Measurements from ENCODE around the gene WFDC2.
"Not testable (repeated sequence)": the region's sequence is repeated elsewhere in the genome, so short reads cannot be mapped to it uniquely, and the experiment has no call there.

Gene WFDC2

DNA sequence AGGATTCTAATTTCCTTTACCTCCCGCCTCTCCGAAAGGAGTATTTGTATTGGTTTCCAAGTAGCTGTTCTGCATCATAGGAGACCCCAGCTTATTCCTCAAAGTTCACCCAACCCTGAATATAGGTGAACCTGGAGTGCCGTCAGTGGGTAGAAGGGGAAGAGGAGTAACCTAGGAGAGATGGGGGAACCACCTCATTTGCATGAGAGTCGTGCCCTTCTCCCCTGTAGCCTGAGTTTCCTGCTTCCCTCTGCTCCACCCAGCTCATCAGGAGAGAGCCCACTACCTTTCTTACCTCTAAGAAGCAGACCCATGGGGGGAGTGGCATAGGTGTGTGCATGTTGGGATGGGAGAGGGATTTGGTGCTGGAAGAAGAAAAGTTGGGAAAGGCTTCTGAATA is 17.3 kb upstream of the WFDC2 start:
- DNase-seq (ENCODE audit: low read depth) = no peak

GRCh38 chr20:45452772-45453691 is 16.5 kb upstream of the WFDC2 start:
- DNase-seq (ENCODE audit: low read depth) = no peak

DNA sequence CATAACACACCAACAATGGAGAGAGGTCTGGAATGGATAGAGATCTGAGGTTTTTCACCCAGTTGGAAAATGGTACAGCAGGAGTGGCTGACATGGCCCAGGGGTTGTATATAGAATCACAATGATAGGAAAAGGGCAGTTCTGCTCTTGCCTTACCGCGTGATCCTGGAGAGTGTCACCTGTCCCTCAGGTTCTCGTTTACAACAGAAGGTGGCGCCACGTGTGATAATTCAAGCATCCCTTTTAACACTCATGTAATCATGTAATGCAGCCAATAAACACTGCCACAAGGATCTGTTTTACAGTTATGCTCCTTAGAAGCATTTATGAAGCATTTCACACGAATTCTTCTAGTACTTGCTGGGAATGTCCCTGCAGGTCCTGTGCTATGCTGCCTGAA is 12.9 kb upstream of the WFDC2 start:
- DNase-seq (ENCODE audit: low read depth) = no peak

DNA sequence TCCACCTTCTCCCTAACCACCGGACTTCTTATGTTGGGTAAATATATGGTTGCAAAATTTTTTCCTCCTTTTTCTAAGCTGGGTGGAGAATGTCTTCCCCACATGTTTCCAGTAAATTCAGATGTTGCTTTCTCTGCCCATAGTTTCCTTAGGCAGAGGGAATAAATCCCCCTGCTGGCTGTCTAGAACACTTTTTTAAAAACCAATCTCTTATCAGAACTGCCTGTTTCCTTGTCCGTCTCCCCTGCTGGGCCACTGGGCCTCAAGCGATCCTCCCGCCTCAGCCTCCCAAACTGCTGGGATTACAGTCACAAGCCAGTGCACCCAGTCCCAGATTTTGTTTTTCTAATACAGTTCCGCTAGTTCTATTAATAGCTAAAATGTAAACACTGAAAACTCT is 9.9 kb upstream of the WFDC2 start:
- DNase-seq (ENCODE audit: low read depth) = no peak

- no peak for DNase-seq (ENCODE audit: low read depth)
Measured at GRCh38 chr20:45461225-45461624, 8.3 kb upstream of the WFDC2 start.

DNA sequence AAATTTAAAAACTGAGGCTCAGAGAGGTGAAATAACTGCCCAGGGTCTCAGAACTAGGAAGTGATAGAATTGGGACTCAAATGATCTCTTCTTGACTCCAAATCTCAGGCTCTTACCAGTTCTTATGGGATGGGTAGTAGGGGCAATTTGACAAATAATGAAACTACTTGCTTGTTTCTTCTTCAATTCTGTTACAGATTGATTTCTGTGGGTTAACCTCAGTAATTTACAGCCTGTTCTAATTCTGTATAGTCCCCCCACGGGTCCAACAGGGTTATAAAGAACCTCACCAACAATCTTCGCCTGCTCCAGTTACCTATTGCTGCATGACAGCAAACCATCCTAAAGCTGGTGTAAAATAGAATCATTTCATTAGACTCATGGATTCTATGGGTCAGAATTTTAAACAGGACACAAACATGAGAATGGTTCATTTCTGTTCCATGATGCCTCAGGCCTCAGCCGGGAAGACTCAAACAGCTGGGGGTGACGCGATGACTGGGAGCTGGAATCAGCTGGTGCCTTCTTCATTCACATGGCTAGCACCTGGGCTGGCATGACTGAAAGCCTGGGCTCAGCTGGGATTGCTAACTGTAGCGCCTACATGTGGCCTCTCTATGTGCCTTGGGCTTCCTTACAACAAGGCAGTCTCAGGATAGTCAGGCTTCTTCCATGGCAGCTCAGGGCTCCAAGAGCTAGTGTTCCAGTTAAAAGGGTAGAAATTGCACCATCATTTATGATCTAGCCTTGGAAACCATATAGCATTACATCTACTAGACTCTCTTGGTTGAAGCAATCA is 6.6 kb upstream of the WFDC2 start:
- DNase-seq (ENCODE audit: low read depth) = no peak

DNA sequence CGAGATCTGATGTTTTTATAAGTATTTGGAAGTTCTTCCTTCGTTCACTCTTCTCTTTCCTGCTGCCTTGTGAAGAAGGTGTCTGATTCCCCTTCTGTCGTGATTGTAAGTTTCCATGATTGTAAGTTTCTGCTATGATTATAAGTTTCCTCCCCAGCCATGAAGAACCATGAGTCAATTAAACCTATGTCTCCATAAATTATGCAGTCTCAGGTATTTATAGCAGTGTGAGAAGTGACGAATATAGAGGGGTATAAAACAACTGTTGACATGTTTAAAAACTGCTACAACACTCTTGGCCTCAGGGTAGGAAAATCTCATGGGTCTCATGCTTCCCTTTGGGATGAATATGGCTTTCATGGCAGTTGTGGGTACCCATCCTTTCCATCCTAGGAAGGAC is 5.8 kb upstream of the WFDC2 start:
- no peak for DNase-seq (ENCODE audit: low read depth)

GRCh38 chr20:45465491-45466266 is 3.9 kb upstream of the WFDC2 start:
- DNase-seq (ENCODE audit: low read depth) = no peak

- no peak for DNase-seq (ENCODE audit: low read depth)
Measured at GRCh38 chr20:45467172-45467571, 2.4 kb upstream of the WFDC2 start.

DNA sequence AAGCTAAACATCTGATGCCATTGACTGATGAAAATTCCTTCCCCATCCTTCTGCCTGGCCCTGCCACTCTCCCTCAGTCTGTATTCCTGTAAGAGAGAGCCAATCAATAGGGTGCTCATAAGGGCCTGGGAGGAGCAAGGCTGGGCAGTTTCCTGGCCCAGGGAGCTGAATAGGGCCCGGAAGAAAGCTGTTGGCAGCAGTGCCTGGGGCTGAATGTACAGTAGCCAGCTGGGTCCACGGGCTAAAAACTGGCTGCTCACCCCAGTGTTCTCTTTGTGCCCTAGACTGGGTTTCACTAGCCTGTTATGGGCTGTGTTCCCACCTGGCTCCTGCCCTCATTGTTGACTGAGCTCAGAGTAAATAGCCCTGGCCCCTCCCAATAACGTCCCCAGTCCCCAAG is 1.7 kb upstream of the WFDC2 start:
- no peak for DNase-seq (ENCODE audit: low read depth)

- no peak for DNase-seq (ENCODE audit: low read depth)
Measured at GRCh38 chr20:45470262-45470931, 844 bp downstream of the WFDC2 start.

DNA sequence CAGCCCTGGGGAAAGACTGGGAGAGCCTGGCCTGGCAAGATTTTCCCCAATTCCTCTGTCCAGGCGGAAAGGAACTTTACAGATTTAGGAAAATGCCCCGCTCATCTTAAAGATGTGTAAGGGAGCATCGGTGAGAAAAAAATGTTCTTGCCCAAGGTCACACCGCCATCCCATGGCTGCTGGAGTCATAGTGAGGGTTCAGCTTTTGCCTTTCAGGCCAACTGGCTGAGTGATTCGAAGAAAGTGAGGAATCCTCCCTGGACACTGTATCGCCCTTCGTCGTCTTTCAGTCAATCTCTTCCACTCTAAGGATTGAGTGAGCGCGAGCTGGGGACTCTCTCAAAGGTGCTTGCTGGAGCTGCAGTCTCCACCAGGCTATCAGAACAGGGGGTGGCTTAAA is 1.4 kb downstream of the WFDC2 start:
- DNase-seq (ENCODE audit: low read depth) = no peak

DNA sequence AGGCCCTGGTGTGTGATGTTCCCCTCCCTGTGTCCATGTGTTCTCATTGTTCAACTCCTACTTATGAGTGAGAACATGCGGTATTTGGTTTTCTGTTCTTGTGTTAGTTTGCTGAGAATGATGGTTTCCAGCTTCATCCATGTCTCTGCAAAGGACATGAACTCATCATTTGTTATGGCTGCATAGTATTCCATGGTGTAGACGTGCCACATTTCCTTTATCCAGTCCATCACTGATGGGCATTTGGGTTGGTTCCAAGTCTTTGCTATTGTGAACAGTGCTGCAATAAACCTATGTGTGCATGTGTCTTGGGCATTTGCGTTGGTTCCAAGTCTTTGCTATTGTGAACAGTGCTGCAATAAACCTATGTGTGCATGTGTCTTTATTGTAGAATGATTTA is 2.7 kb downstream of the WFDC2 start:
- DNase-seq (ENCODE audit: low read depth) = not testable (repeated sequence)

GRCh38 chr20:45477530-45478148 is 8.1 kb downstream of the WFDC2 start:
- DNase-seq (ENCODE audit: low read depth) = not testable (repeated sequence)

DNA sequence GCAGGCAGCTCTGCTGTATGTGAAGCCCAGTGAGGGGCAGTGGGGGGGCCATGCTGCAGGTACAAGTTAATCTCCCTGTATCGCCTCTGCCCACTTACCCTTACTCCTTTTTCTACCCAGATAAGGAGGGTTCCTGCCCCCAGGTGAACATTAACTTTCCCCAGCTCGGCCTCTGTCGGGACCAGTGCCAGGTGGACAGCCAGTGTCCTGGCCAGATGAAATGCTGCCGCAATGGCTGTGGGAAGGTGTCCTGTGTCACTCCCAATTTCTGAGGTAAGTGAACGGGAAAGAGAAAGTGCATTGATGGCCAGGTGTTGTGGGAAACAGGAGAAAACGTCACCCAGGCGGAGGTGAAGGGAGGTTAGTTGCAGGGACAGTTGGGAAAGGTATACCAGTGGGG is 10.3 kb downstream of the WFDC2 start:
- DNase-seq (ENCODE audit: low read depth) = no peak

GRCh38 chr20:45484676-45485075 is 15.1 kb downstream of the WFDC2 start:
- no peak for DNase-seq (ENCODE audit: low read depth)

DNA sequence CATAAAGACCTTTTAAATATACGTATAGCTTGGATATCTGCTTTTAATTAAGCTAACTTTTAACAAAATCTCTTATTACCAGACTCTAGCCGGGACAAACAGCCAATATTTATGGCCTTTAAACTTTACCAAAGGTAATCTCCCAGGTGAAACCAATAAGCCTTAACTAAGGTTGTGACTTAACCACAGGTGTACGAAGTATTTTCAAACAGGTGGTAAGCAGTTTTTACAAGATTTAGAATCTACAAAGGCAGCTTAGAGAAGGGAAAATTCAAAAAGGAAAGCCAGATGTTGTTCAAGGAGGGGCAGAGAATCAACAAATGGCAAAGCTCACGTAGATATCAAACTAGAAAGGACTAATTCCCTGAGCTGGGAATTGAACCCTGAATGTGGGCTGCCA is 15.8 kb downstream of the WFDC2 start:
- DNase-seq (ENCODE audit: low read depth) = no peak

DNA sequence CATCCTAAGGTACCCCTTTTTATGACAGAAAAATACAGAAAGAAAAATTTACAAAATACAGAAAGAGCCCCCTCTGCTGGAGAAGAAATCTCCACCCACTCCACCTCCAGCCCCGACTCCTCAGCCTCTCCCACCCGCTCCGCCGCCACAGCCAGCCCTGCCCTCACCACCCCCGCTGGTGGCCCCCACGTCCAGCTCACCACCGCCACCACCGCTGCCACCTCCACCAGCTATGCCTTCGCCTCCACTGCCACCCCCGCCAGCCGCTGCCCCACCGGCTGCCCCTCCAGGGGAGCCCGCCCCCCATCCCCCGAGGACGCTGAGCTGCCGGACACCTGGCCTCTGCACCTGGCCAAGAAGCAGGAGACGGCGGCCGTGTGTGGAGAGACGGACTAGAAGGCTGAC is 17.7 kb downstream of the WFDC2 start:
- no peak for DNase-seq (ENCODE audit: low read depth)

- no peak for DNase-seq (ENCODE audit: low read depth)
Measured at GRCh38 chr20:45489083-45489531, 19.6 kb downstream of the WFDC2 start.

- no peak for DNase-seq (ENCODE audit: low read depth)
Measured at GRCh38 chr20:45495501-45495941, 26.0 kb downstream of the WFDC2 start.

GRCh38 chr20:45496166-45496565 is 26.6 kb downstream of the WFDC2 start:
- no peak for DNase-seq (ENCODE audit: low read depth)
